Measurements from ENCODE around the gene HAS3. TPM values are rescaled to one million over a fixed set of nuclear protein-coding genes. Genes with fewer than 3 reads are reported as not detected.
A peak's percentile ranks its signal among the peaks of the same experiment; 100 is the strongest.

Gene HAS3
- total RNA-seq, 1 experiment from 2014 or later: 66.9 TPM

DNA sequence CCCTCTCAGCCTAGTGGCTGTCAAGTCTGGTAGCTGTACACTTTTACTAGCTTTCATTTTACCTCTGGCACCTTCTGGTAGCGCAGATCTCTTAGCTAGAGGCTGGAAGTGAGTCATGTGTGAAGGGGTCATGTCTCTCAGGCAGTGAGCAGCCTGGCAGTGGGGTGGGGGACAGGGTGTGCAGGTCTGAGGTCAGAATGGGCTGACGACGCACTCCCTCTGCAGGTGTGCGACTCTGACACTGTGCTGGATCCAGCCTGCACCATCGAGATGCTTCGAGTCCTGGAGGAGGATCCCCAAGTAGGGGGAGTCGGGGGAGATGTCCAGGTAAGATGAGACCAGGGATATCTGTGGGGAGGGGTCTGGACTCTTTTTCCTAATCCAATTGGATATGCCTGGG is 7.8 kb downstream of the HAS3 start (continued):
- TF ChIP-seq, protein P1, sequence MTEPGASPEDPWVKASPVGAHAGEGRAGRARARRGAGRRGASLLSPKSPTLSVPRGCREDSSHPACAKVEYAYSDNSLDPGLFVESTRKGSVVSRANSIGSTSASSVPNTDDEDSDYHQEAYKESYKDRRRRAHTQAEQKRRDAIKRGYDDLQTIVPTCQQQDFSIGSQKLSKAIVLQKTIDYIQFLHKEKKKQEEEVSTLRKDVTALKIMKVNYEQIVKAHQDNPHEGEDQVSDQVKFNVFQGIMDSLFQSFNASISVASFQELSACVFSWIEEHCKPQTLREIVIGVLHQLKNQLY (CRISPR knock-in tag; IDR thresholded peaks at IDR 0.05): no peak
- no peak for TF ChIP-seq NR1H2 (CRISPR knock-in tag; IDR thresholded peaks at IDR 0.05)
- TF ChIP-seq, protein P2, sequence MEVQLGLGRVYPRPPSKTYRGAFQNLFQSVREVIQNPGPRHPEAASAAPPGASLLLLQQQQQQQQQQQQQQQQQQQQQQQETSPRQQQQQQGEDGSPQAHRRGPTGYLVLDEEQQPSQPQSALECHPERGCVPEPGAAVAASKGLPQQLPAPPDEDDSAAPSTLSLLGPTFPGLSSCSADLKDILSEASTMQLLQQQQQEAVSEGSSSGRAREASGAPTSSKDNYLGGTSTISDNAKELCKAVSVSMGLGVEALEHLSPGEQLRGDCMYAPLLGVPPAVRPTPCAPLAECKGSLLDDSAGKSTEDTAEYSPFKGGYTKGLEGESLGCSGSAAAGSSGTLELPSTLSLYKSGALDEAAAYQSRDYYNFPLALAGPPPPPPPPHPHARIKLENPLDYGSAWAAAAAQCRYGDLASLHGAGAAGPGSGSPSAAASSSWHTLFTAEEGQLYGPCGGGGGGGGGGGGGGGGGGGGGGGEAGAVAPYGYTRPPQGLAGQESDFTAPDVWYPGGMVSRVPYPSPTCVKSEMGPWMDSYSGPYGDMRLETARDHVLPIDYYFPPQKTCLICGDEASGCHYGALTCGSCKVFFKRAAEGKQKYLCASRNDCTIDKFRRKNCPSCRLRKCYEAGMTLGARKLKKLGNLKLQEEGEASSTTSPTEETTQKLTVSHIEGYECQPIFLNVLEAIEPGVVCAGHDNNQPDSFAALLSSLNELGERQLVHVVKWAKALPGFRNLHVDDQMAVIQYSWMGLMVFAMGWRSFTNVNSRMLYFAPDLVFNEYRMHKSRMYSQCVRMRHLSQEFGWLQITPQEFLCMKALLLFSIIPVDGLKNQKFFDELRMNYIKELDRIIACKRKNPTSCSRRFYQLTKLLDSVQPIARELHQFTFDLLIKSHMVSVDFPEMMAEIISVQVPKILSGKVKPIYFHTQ (CRISPR knock-in tag; IDR thresholded peaks at IDR 0.05): no peak

DNA sequence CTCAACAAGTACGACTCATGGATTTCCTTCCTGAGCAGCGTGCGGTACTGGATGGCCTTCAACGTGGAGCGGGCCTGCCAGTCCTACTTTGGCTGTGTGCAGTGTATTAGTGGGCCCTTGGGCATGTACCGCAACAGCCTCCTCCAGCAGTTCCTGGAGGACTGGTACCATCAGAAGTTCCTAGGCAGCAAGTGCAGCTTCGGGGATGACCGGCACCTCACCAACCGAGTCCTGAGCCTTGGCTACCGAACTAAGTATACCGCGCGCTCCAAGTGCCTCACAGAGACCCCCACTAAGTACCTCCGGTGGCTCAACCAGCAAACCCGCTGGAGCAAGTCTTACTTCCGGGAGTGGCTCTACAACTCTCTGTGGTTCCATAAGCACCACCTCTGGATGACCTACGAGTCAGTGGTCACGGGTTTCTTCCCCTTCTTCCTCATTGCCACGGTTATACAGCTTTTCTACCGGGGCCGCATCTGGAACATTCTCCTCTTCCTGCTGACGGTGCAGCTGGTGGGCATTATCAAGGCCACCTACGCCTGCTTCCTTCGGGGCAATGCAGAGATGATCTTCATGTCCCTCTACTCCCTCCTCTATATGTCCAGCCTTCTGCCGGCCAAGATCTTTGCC is 9.0 kb downstream of the HAS3 start:
- ChIA-PET CTCF (interaction anchor here (0.8 kb wide), 1 partner anchor 17 kb away, joined by 3 read pairs; no protein-coding TSS in a partner anchor), POLR2A (no interaction called here)
- peaks cover 88% of the 10 kb centered on the region for H3K36me3 Mint-ChIP-seq
- H3K4me1 Mint-ChIP-seq: peaks cover 25% of the 10 kb centered on the region
- no peak overlapping the region for H3K4me3 Mint-ChIP-seq
- H3K27ac Mint-ChIP-seq: peak overlapping the region; percentile 89
- ATAC-seq (no peak), DNase-seq (ENCODE audit: low spot score) (peak; percentile 7)
- no peaks in the 10 kb centered on the region for H3K27me3 Mint-ChIP-seq (ENCODE audit: low read depth)
- no peaks in the 10 kb centered on the region for H3K9me3 Mint-ChIP-seq
- TF ChIP-seq, protein P3, sequence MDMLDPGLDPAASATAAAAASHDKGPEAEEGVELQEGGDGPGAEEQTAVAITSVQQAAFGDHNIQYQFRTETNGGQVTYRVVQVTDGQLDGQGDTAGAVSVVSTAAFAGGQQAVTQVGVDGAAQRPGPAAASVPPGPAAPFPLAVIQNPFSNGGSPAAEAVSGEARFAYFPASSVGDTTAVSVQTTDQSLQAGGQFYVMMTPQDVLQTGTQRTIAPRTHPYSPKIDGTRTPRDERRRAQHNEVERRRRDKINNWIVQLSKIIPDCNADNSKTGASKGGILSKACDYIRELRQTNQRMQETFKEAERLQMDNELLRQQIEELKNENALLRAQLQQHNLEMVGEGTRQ (CRISPR knock-in tag; IDR thresholded peaks at IDR 0.05): no peak
- TF ChIP-seq TCF7 (CRISPR knock-in tag; IDR thresholded peaks at IDR 0.05; ENCODE audit: low read depth) (no peak), CREM (CRISPR knock-in tag; IDR thresholded peaks at IDR 0.05) (no peak), ZNF219 (CRISPR knock-in tag; IDR thresholded peaks at IDR 0.05; ENCODE audit: borderline replicate concordance) (no peak), ZNF423 (CRISPR knock-in tag; IDR thresholded peaks at IDR 0.05) (no peak), ESRRA (CRISPR knock-in tag; IDR thresholded peaks at IDR 0.05; ENCODE audit: borderline replicate concordance) (no peak), NFYB (CRISPR knock-in tag; conservative IDR thresholded peaks at IDR 0.05; ENCODE audit: low read depth) (no peak)
- TF ChIP-seq, protein P4, sequence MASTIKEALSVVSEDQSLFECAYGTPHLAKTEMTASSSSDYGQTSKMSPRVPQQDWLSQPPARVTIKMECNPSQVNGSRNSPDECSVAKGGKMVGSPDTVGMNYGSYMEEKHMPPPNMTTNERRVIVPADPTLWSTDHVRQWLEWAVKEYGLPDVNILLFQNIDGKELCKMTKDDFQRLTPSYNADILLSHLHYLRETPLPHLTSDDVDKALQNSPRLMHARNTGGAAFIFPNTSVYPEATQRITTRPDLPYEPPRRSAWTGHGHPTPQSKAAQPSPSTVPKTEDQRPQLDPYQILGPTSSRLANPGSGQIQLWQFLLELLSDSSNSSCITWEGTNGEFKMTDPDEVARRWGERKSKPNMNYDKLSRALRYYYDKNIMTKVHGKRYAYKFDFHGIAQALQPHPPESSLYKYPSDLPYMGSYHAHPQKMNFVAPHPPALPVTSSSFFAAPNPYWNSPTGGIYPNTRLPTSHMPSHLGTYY (CRISPR knock-in tag; IDR thresholded peaks at IDR 0.05): no peak
- TF ChIP-seq, protein P5, sequence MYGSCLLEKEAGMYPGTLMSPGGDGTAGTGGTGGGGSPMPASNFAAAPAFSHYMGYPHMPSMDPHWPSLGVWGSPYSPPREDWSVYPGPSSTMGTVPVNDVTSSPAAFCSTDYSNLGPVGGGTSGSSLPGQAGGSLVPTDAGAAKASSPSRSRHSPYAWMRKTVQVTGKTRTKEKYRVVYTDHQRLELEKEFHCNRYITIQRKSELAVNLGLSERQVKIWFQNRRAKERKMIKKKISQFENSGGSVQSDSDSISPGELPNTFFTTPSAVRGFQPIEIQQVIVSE (CRISPR knock-in tag; IDR thresholded peaks at IDR 0.05; ENCODE audit: borderline replicate concordance): no peak
- TF ChIP-seq, protein P6, sequence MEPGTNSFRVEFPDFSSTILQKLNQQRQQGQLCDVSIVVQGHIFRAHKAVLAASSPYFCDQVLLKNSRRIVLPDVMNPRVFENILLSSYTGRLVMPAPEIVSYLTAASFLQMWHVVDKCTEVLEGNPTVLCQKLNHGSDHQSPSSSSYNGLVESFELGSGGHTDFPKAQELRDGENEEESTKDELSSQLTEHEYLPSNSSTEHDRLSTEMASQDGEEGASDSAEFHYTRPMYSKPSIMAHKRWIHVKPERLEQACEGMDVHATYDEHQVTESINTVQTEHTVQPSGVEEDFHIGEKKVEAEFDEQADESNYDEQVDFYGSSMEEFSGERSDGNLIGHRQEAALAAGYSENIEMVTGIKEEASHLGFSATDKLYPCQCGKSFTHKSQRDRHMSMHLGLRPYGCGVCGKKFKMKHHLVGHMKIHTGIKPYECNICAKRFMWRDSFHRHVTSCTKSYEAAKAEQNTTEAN (CRISPR knock-in tag; IDR thresholded peaks at IDR 0.05): no peak

DNA sequence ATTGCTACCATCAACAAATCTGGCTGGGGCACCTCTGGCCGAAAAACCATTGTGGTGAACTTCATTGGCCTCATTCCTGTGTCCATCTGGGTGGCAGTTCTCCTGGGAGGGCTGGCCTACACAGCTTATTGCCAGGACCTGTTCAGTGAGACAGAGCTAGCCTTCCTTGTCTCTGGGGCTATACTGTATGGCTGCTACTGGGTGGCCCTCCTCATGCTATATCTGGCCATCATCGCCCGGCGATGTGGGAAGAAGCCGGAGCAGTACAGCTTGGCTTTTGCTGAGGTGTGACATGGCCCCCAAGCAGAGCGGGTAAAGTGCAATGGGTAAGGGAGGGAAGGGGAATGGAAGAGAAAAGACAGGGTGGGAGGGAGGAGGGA is 9.5 kb downstream of the HAS3 start:
- H3K27me3 Mint-ChIP-seq (ENCODE audit: low read depth): no peaks in the 10 kb centered on the region
- CTCF ChIA-PET: no interaction called here
- POLR2A ChIA-PET: no interaction called here
- H3K4me3 Mint-ChIP-seq: no peak overlapping the region
- peaks cover 85% of the 10 kb centered on the region for H3K36me3 Mint-ChIP-seq
- peak overlapping the region; percentile 89 for H3K27ac Mint-ChIP-seq
- no peak for ATAC-seq
- H3K4me1 Mint-ChIP-seq: peaks cover 20% of the 10 kb centered on the region
- DNase-seq (ENCODE audit: low spot score): peak; percentile 4
- TF ChIP-seq, protein P7, sequence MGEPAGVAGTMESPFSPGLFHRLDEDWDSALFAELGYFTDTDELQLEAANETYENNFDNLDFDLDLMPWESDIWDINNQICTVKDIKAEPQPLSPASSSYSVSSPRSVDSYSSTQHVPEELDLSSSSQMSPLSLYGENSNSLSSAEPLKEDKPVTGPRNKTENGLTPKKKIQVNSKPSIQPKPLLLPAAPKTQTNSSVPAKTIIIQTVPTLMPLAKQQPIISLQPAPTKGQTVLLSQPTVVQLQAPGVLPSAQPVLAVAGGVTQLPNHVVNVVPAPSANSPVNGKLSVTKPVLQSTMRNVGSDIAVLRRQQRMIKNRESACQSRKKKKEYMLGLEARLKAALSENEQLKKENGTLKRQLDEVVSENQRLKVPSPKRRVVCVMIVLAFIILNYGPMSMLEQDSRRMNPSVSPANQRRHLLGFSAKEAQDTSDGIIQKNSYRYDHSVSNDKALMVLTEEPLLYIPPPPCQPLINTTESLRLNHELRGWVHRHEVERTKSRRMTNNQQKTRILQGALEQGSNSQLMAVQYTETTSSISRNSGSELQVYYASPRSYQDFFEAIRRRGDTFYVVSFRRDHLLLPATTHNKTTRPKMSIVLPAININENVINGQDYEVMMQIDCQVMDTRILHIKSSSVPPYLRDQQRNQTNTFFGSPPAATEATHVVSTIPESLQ (CRISPR knock-in tag; IDR thresholded peaks at IDR 0.05): no peak
- no peaks in the 10 kb centered on the region for H3K9me3 Mint-ChIP-seq
